OCI-M1 (cell line): ENCODE measurements around the gene MORN3.
"Not testable (repeated sequence)": the region's sequence is repeated elsewhere in the genome, so short reads cannot be mapped to it uniquely, and the experiment has no call there.

ENCODE experiments used
- DNase-seq: peaks from one replicate; lab custom pipeline; 2025; lab: John Stamatoyannopoulos, UW

Gene MORN3

GRCh38 chr12:121669521-121669900 lies at the start of gene MORN3:
Gene MORN3 (minus strand): TSS chr12:121669654. CDS start chr12:121669483, 171 bp downstream.
- DNase-seq, result no peak

- DNase-seq, result no peak
Measured at GRCh38 chr12:121718653-121719239, 49.3 kb upstream of the MORN3 start.

GRCh38 chr12:121717041-121717699 lies 47.7 kb upstream of the MORN3 start:
- DNase-seq, result no peak

GRCh38 chr12:121715862-121716435 lies 46.5 kb upstream of the MORN3 start:
- DNase-seq, result no peak

- DNase-seq, result not testable (repeated sequence)
Measured at GRCh38 chr12:121715055-121715454, 45.6 kb upstream of the MORN3 start.

GRCh38 chr12:121713793-121714192 lies 44.3 kb upstream of the MORN3 start:
- DNase-seq, result peak; percentile 30

GRCh38 chr12:121713257-121713777 lies 43.9 kb upstream of the MORN3 start:
- no peak for DNase-seq

- peak; percentile 82 for DNase-seq
Measured at GRCh38 chr12:121712461-121713256, 43.2 kb upstream of the MORN3 start, which contains the start of gene TMEM120B. Gene TMEM120B (plus strand): TSS chr12:121712752. CDS start chr12:121712896, 144 bp downstream.

GRCh38 chr12:121712190-121712460 lies 42.7 kb upstream of the MORN3 start:
- DNase-seq, result peak; percentile 77

- DNase-seq, result no peak
Measured at GRCh38 chr12:121711361-121712189, 42.1 kb upstream of the MORN3 start.

GRCh38 chr12:121709478-121709961 lies 40.1 kb upstream of the MORN3 start:
- DNase-seq, result no peak

- DNase-seq, result not testable (repeated sequence)
Measured at GRCh38 chr12:121709064-121709424, 39.6 kb upstream of the MORN3 start.

- DNase-seq, result no peak
Measured at GRCh38 chr12:121708313-121709063, 39.0 kb upstream of the MORN3 start.

GRCh38 chr12:121705514-121705913 lies 36.1 kb upstream of the MORN3 start:
- no peak for DNase-seq

- DNase-seq, result no peak
Measured at GRCh38 chr12:121702944-121703343, 33.5 kb upstream of the MORN3 start.

GRCh38 chr12:121701667-121702277 lies 32.3 kb upstream of the MORN3 start:
- DNase-seq, result no peak

GRCh38 chr12:121697861-121698260 lies 28.4 kb upstream of the MORN3 start:
- not testable (repeated sequence) for DNase-seq

GRCh38 chr12:121697093-121697698 lies 27.7 kb upstream of the MORN3 start:
- peak; percentile 75 for DNase-seq

- DNase-seq, result no peak
Measured at GRCh38 chr12:121693155-121693687, 23.8 kb upstream of the MORN3 start.

GRCh38 chr12:121692744-121693143 lies 23.3 kb upstream of the MORN3 start:
- DNase-seq, result not testable (repeated sequence)
